ENCODE results near the gene ETV6. TPM values are rescaled to one million over a fixed set of nuclear protein-coding genes. Genes with fewer than 3 reads are reported as not detected.

ETV6 gene
- total and polyA plus RNA-seq, 2 of the 8 experiments (the other 6 are each of a cell fraction or from before 2014, with no cell fraction given): 5.5 to 23.9 TPM

- POLR2A ChIA-PET (ENCODE audit: partially characterized antibody): interaction anchor here (0.6 to 2.5 kb wide), 13 partner anchors 8 to 335 kb away, joined by 3 to 15 read pairs (median 4); no protein-coding TSS in a partner anchor
- peak; percentile 48 for FAIRE-seq
- H3K23ac ChIP-seq (ENCODE audit: insufficient read length): no peak overlapping the region
- no peak overlapping the region for H4K91ac ChIP-seq (replicated peaks; ENCODE audit: insufficient read length, low read length)
- no peaks in the 10 kb centered on the region for H3K9me3 ChIP-seq (ENCODE audit: insufficient read depth in 2 of 2, low read depth in 1 of 2, low read length in 1 of 2)
- H4K20me1 ChIP-seq (replicated peaks in 1 of 2; ENCODE audit: control insufficient read depth in 1 of 2, insufficient read depth in 2 of 2, low read length in 2 of 2): no peaks in the 10 kb centered on the region
- H2BK12ac ChIP-seq (ENCODE audit: low read depth, low read length): no peak overlapping the region
- H3K36me3 ChIP-seq (ENCODE audit: control insufficient read depth in 2 of 4, insufficient read depth in 4 of 4, low read length in 3 of 4): no peaks in the 10 kb centered on the region; a peak in 1 of 8 replicates
- CTCF ChIA-PET (ENCODE audit: partially characterized antibody): interaction anchor here (0.6 to 5.5 kb wide), 18 partner anchors 8 to 388 kb away, joined by 3 to 39 read pairs (median 3); no protein-coding TSS in a partner anchor
- H3K79me1 ChIP-seq (ENCODE audit: low read depth, low read length): 0 out of 2 replicates have a peak, but pooled peaks cover 2% of the 10 kb centered on the region
- H3K4me1 ChIP-seq (replicated peaks in 1 of 4; ENCODE audit: control insufficient read depth in 3 of 4, insufficient read depth in 4 of 4, low read length in 3 of 4): peaks cover 0 to 15% (median 8%) of the 10 kb centered on the region in 4 experiments; a peak in 5 of 7 replicates
- no peak overlapping the region for H2BK120ac ChIP-seq (replicated peaks; ENCODE audit: low read depth, low read length)
- no peak overlapping the region for H3K4me2 ChIP-seq (ENCODE audit: insufficient read depth in 1 of 2, low read depth in 2 of 2, low read length in 2 of 2)
- H2AFZ ChIP-seq (ENCODE audit: low read length): no peak overlapping the region
- no peaks in the 10 kb centered on the region for H3K23me2 ChIP-seq (ENCODE audit: low read depth, low read length)
- no peak overlapping the region for H3K9ac ChIP-seq (replicated peaks in 1 of 4; ENCODE audit: extremely low read depth in 1 of 4, low read depth in 3 of 4, low read length in 3 of 4)
- H3K56ac ChIP-seq (replicated peaks; ENCODE audit: insufficient read length, low read depth, low read length): no peak overlapping the region
- H2BK5ac ChIP-seq (ENCODE audit: low read depth, low read length): no peak overlapping the region
- WGBS, 2 experiments (ENCODE audit: extremely low coverage in 1 of 2, insufficient coverage in 1 of 2, insufficient read length in 1 of 2, insufficient replicate concordance in 2 of 2, low coverage in 1 of 2, low lambda C conversion rate in 2 of 2, missing lambda C conversion rate in 1 of 2): 72% methylated on average over 4 of the region's 4 CpGs; no CpG with 5 or more reads in 1 of the 2 experiments
- H3K79me2 ChIP-seq (ENCODE audit: control insufficient read depth in 1 of 2, insufficient read depth in 2 of 2, low read length in 2 of 2): peaks cover 0 to 20% of the 10 kb centered on the region in 2 experiments; a peak in 2 of 4 replicates
- no peak overlapping the region for H3K4ac ChIP-seq (replicated peaks; ENCODE audit: insufficient read length, low read depth, low read length)
- no peak overlapping the region for H3K14ac ChIP-seq (ENCODE audit: insufficient read length)
- no peak overlapping the region for H2AK5ac ChIP-seq (ENCODE audit: low read depth, low read length)
- H4K8ac ChIP-seq (ENCODE audit: extremely low read depth, insufficient read depth, low read length): no peak overlapping the region
- no peak overlapping the region for H4K5ac ChIP-seq (ENCODE audit: insufficient read length, low read depth, low read length)
- H2BK20ac ChIP-seq (ENCODE audit: low read length): no peak overlapping the region
- no peak overlapping the region for H2BK15ac ChIP-seq (ENCODE audit: low read length)
- H3K18ac ChIP-seq (ENCODE audit: extremely low read depth, low read length): no peak overlapping the region
- H3K27me3 ChIP-seq (replicated peaks in 1 of 4; ENCODE audit: control insufficient read depth in 3 of 4, extremely low read depth in 1 of 4, insufficient read depth in 3 of 4, low read length in 3 of 4): no peaks in the 10 kb centered on the region
- no peak for DNase-seq (ENCODE audit: low read depth in 1 of 2, low spot score in 2 of 2)
- H3K4me3 ChIP-seq (ENCODE audit: extremely low read depth in 1 of 4, insufficient read depth in 2 of 4, low read depth in 3 of 4, low read length in 4 of 4): no peak overlapping the region
- no peak overlapping the region for H3K27ac ChIP-seq (ENCODE audit: low read depth, low read length)
- TF ChIP-seq CTCF (IDR thresholded peaks at IDR 0.05; ENCODE audit: control extremely low read depth in 1 of 3, insufficient read depth in 1 of 3, low read depth in 1 of 3, low read length in 3 of 3): no peak
- no peak for TF ChIP-seq E2F6 (IDR thresholded peaks at IDR 0.05)
- TF ChIP-seq CHD1 (IDR thresholded peaks at IDR 0.05; ENCODE audit: low read depth, low read length): no peak
- no peak for TF ChIP-seq CBX8 (IDR thresholded peaks at IDR 0.05; ENCODE audit: borderline replicate concordance, low read depth, low read length)
- TF ChIP-seq JUN (IDR thresholded peaks at IDR 0.05; ENCODE audit: low read depth, low read length): no peak
- TF ChIP-seq NRF1 (IDR thresholded peaks at IDR 0.05; ENCODE audit: low read depth, low read length): no peak
- no peak for TF ChIP-seq SIRT6 (IDR thresholded peaks at IDR 0.05; ENCODE audit: low read length)
Observed at GRCh38 chr12:11623382-11623781, 26.1 kb upstream of the ETV6 start.

All from H1 (cell line).